Pulmonary artery endothelial cell (primary cell): ENCODE results near the gene KIF18A. TPM values are rescaled to one million over a fixed set of nuclear protein-coding genes. Genes with fewer than 3 reads are reported as not detected.

ENCODE experiments used
- total RNA-seq: library from RNA; depleted of rRNA; stranded (reverse); fragments of >200 nt; gene quantifications from 2 replicates; pipeline ENCODE4 v1.2.3, GENCODE V29; 2014

Gene KIF18A
- total RNA-seq, 1 donor from 2014 or later: 8.3 TPM

Other genes starting within 250 kb of the KIF18A start
- gene METTL15, start 232 bp upstream of the KIF18A start, total RNA-seq: 11.2 and 18.0 TPM in 2 replicates